RPMI8226 (cell line): ENCODE results near the gene GBX1.

Source experiments
- DNase-seq: peaks from one replicate; pipeline ENCODE4 v3.0.0-alpha.2; 2015

The GBX1 gene

GRCh38 chr7:151193203-151193978 lies 25.9 kb upstream of the GBX1 start:
- no peak for DNase-seq

GRCh38 chr7:151192002-151192539 lies 24.6 kb upstream of the GBX1 start:
- DNase-seq = no peak

- no peak for DNase-seq
Observed at GRCh38 chr7:151191544-151191943, 24.1 kb upstream of the GBX1 start.

GRCh38 chr7:151189038-151189437 lies 21.5 kb upstream of the GBX1 start:
- no peak for DNase-seq

- no peak for DNase-seq
Observed at GRCh38 chr7:151188252-151188542, 20.7 kb upstream of the GBX1 start.

- no peak for DNase-seq
Observed at GRCh38 chr7:151187409-151188251, 20.1 kb upstream of the GBX1 start.

GRCh38 chr7:151186640-151187408 lies 19.3 kb upstream of the GBX1 start, which contains the start of gene ASB10:
TSS of gene ASB10 (minus strand) at chr7:151187250. CDS start at chr7:151187130, 120 bp downstream.
- no peak for DNase-seq

- no peak for DNase-seq
Observed at GRCh38 chr7:151185762-151186639, 18.5 kb upstream of the GBX1 start.

- DNase-seq = no peak
Observed at GRCh38 chr7:151181011-151181431, 13.5 kb upstream of the GBX1 start.

- no peak for DNase-seq
Observed at GRCh38 chr7:151179946-151180345, 12.5 kb upstream of the GBX1 start.

- no peak for DNase-seq
Observed at GRCh38 chr7:151179287-151179860, 11.9 kb upstream of the GBX1 start.

GRCh38 chr7:151178831-151179230 lies 11.3 kb upstream of the GBX1 start:
- no peak for DNase-seq

GRCh38 chr7:151178236-151178635 lies 10.7 kb upstream of the GBX1 start:
- DNase-seq = no peak

GRCh38 chr7:151177310-151177709 lies 9.8 kb upstream of the GBX1 start:
- no peak for DNase-seq

- DNase-seq = no peak
Observed at GRCh38 chr7:151176401-151176800, 8.9 kb upstream of the GBX1 start.

GRCh38 chr7:151175793-151176311 lies 8.4 kb upstream of the GBX1 start:
- DNase-seq = peak; percentile 47

GRCh38 chr7:151175047-151175792 lies 7.7 kb upstream of the GBX1 start:
- no peak for DNase-seq

GRCh38 chr7:151174246-151175046 lies 7.0 kb upstream of the GBX1 start:
- no peak for DNase-seq

GRCh38 chr7:151173386-151174245 lies 6.1 kb upstream of the GBX1 start:
- no peak for DNase-seq
